HepG2 (cell line): ENCODE data around the gene HEATR5B. TPM values are rescaled to one million over a fixed set of nuclear protein-coding genes. Genes with fewer than 3 reads are reported as not detected.
A peak's percentile ranks its signal among the peaks of the same experiment; 100 is the strongest.

Experiments used
- ATAC-seq: fragments of 200-7000 bp; cut with Tn5 transposase; 3 replicates; pipeline ENCODE4 v1.9.1; 2020; ENCODE audit warnings: mild to moderate bottlenecking, moderate library complexity
- BruUV-seq: library from RNA; stranded (reverse); fragments of 400-500 nt; replicated peaks from 2 replicates; lab custom pipeline; 2021; lab: Mats Ljungman, UMichigan
- CTCF ChIA-PET: fragments of 300-600 bp; formaldehyde crosslinking; extraction: SDS; loops from one replicate; lab custom pipeline; 2021; ENCODE audit warnings: low total read pairs, inconsistent platforms, low intra/inter-chr PET ratio; lab: Yijun Ruan, JAX
- POLR2A ChIA-PET: fragments of 350-600 bp; sonication (Branson Sonifier 250); formaldehyde crosslinking; loops from one replicate; lab custom pipeline; 2020; ENCODE audit warnings: antibody characterized with exemption, inconsistent platforms; lab: Yijun Ruan, JAX
- DNase-seq: peaks from one replicate; pipeline ENCODE4 v3.0.0-alpha.2; 2015; ENCODE audit warnings: low spot score
- FAIRE-seq: peaks from 3 replicates; lab custom pipeline; 2011; peaks lifted over from hg19 to GRCh38; lab: Jason Lieb, UNC
- H2AFZ ChIP-seq: one replicate; pipeline ENCODE4 v1.6.1; 2011; ENCODE audit warnings: low read length, inconsistent platforms
- H3K27ac ChIP-seq: fragments of 300-600 bp; 3 replicates; pipeline ENCODE4 v1.8.0; 2011; ENCODE audit warnings: mixed run types, mild to moderate bottlenecking, mixed read lengths, low read length, inconsistent platforms; ENCODE audit not compliant: insufficient read depth; ENCODE audit errors: extremely low read length
- H3K27me3 ChIP-seq, 2 experiments: fragments of 200-600 bp in 1 of 2; 2 replicates in 1 of 2; 3 replicates in 1 of 2; pipeline versions ENCODE4 v1.6.0 to v1.8.0; 2011; ENCODE audit warnings: low read length in 2 of 2, mild to moderate bottlenecking in 2 of 2, moderate library complexity in 2 of 2, inconsistent platforms in 1 of 2; ENCODE audit not compliant: insufficient read depth in 2 of 2, control insufficient read depth in 1 of 2
- H3K36me3 ChIP-seq, 2 experiments: fragments of 200-600 bp in 1 of 2; replicated peaks in 1 of 2; 2 replicates in 1 of 2; 3 replicates in 1 of 2; pipeline versions ENCODE4 v1.5.1 to v1.8.0; 2011; ENCODE audit warnings: low read length in 2 of 2, inconsistent platforms in 1 of 2; ENCODE audit not compliant: insufficient read depth in 2 of 2, control insufficient read depth in 1 of 2
- H3K4me1 ChIP-seq: 2 replicates; pipeline ENCODE4 v1.5.1; 2012; ENCODE audit warnings: low read length, inconsistent platforms; ENCODE audit not compliant: insufficient read depth
- H3K4me2 ChIP-seq: 2 replicates; pipeline ENCODE4 v1.6.0; 2011; ENCODE audit warnings: low read depth, low read length, inconsistent platforms
- H3K4me3 ChIP-seq, 3 experiments: fragments of 200-600 bp in 1 of 3; sonication (generic), shearing (Covaris generic) in 1 of 3; replicated peaks in 1 of 3; 2 replicates each; pipeline ENCODE4 v1.5.1; 2011 to 2016; ENCODE audit warnings: low read length in 3 of 3, inconsistent platforms in 2 of 3, low read depth in 2 of 3, mild to moderate bottlenecking in 2 of 3, control low read depth in 1 of 3, mixed read lengths in 1 of 3; ENCODE audit not compliant: insufficient read depth in 1 of 3
- H3K79me2 ChIP-seq: one replicate; pipeline ENCODE4 v1.6.1; 2011; ENCODE audit warnings: low read length, inconsistent platforms; ENCODE audit not compliant: insufficient read depth
- H3K9ac ChIP-seq: 2 replicates; pipeline ENCODE4 v1.6.0; 2011; ENCODE audit warnings: mild to moderate bottlenecking, low read depth, low read length, inconsistent platforms; ENCODE audit not compliant: insufficient read depth
- H3K9me3 ChIP-seq: 2 replicates; pipeline ENCODE4 v1.5.1; 2012; ENCODE audit warnings: mild to moderate bottlenecking, low read length
- H4K20me1 ChIP-seq: 2 replicates; pipeline ENCODE4 v1.6.0; 2011; ENCODE audit warnings: inconsistent platforms, mild to moderate bottlenecking, low read length, moderate library complexity; ENCODE audit not compliant: insufficient read depth
- GFI1 ChIP-seq: sonication (generic); formaldehyde crosslinking; IDR thresholded peaks from 2 replicates; pipeline ENCODE4 v1.5.0; 2020; ENCODE audit warnings: missing genetic modification reagents, mild to moderate bottlenecking, borderline replicate concordance
- MAFK ChIP-seq, 2 experiments: IDR thresholded peaks in 1 of 2; conservative IDR thresholded peaks in 1 of 2; 2 replicates each; pipeline ENCODE4 v1.6.1; 2011; ENCODE audit warnings: improper control_type of control experiment in 2 of 2, low read length in 2 of 2
- ZNF543 ChIP-seq: sonication (generic); formaldehyde crosslinking; IDR thresholded peaks from 2 replicates; pipeline ENCODE4 v1.4.0; 2020; ENCODE audit warnings: mild to moderate bottlenecking, missing genetic modification reagents
- WGBS: methylation state at CpG from one replicate; pipeline ENCODE4 v1.1.6; 2017; ENCODE audit warnings: low lambda C conversion rate; 5-methylcytosine and 5-hydroxymethylcytosine counted together
- in situ Hi-C: cut with HindIII; loops from 2 replicates; pipeline ENCODE4 v1.10.0; 2017; ENCODE audit warnings: low pct_unique_long_range_greater_than_20kb; ENCODE audit not compliant: extremely low pct_ligation_motif_present
- intact Hi-C: fragments of 100-400 bp; cut with micrococcal nuclease; formaldehyde crosslinking; loops from one replicate; pipeline ENCODE4 v1.10.0; 2022; ENCODE audit not compliant: unreplicated experiment
- polyA plus RNA-seq, 8 experiments: library from polyadenylated mRNA; depleted of rRNA in 3 of 8; stranded (reverse) in 7 of 8; unstranded in 1 of 8; fragments of >200 nt; fragmentation: Illumina TruSeq in 4 of 8; extraction: Trizol in 4 of 8; gene quantifications; 2 replicates each; pipeline versions ENCODE4 v1.2.1 to v1.2.3, GENCODE V29; 2011 to 2016; ENCODE audit warnings: low read depth in 4 of 8, missing spikeins in 1 of 8, mixed read lengths in 1 of 8; ENCODE audit not compliant: insufficient read depth in 1 of 8
- total RNA-seq, 5 experiments: library from RNA; depleted of rRNA; stranded (reverse); fragments of >200 nt; fragmentation: Illumina TruSeq; extraction: Trizol; gene quantifications; 2 replicates each; pipeline ENCODE4 v1.2.3, GENCODE V29; 2016; ENCODE audit warnings: low read depth in 1 of 5

HEATR5B gene
- total and polyA plus RNA-seq, 2 of the 13 experiments (the other 11 are each of a cell fraction or from before 2014, with no cell fraction given): 12.7 to 16.3 TPM

GRCh38 chr2:37110306-37111212, 26.4 kb upstream of the HEATR5B start:
- CTCF ChIA-PET: no interaction called here
- H3K4me3 ChIP-seq: no peak overlapping the region
- BruUV-seq: no TSS peak
- no peak overlapping the region for H3K9ac ChIP-seq
- peak; percentile 44 to 64; a peak in 2 of 4 replicates for TF ChIP-seq MAFK (conservative IDR thresholded peaks at IDR 0.05 in 1 of 2, IDR thresholded peaks at IDR 0.05 in 1 of 2; ENCODE audit: low read length in 2 of 2)
- no peak for TF ChIP-seq ZNF543
- no peak overlapping the region for H2AFZ ChIP-seq
- intact Hi-C loops (no loop called here), in situ Hi-C loops (no loop called here)
- WGBS: 98% methylated on average over 4 of the region's 4 CpGs
- no peaks in the 10 kb centered on the region for H3K4me1 ChIP-seq
- peaks cover 13 to 54% of the 10 kb centered on the region in 2 experiments for H3K36me3 ChIP-seq
- POLR2A ChIA-PET: no interaction called here
- ATAC-seq (no peak), FAIRE-seq (no peak), DNase-seq (no peak)
- H3K27me3 ChIP-seq: no peaks in the 10 kb centered on the region
- no peaks in the 10 kb centered on the region for H3K9me3 ChIP-seq
- no peaks in the 10 kb centered on the region for H4K20me1 ChIP-seq
- H3K79me2 ChIP-seq: no peaks in the 10 kb centered on the region
- H3K27ac ChIP-seq: no peak overlapping the region
- no peak overlapping the region for H3K4me2 ChIP-seq

GRCh38 chr2:37109523-37109922, 25.4 kb upstream of the HEATR5B start:
- Histone ChIP-seq H3K9me3 (no peaks in the 10 kb centered on the region), H2AFZ (no peak overlapping the region), H3K4me1 (peaks cover 2% of the 10 kb centered on the region), H4K20me1 (no peaks in the 10 kb centered on the region), H3K4me3 (no peak overlapping the region), H3K27ac (no peak overlapping the region), H3K27me3 (no peaks in the 10 kb centered on the region), H3K36me3 (peaks cover 12 to 50% of the 10 kb centered on the region in 2 experiments), H3K9ac (no peak overlapping the region), H3K79me2 (no peaks in the 10 kb centered on the region), H3K4me2 (no peak overlapping the region)
- intact Hi-C loops (no loop called here), in situ Hi-C loops (no loop called here)
- WGBS: 96% methylated on average over 4 of the region's 4 CpGs
- DNase-seq: no peak
- no peak for FAIRE-seq
- BruUV-seq: no TSS peak
- no peak for TF ChIP-seq GFI1
- peak; percentile 31 to 43; a peak in 3 of 4 replicates for TF ChIP-seq MAFK (conservative IDR thresholded peaks at IDR 0.05 in 1 of 2, IDR thresholded peaks at IDR 0.05 in 1 of 2; ENCODE audit: low read length in 2 of 2)
- POLR2A ChIA-PET: no interaction called here
- CTCF ChIA-PET: no interaction called here
- ATAC-seq: no peak
